ENCODE data around the gene IL36RN. TPM values are rescaled to one million over a fixed set of nuclear protein-coding genes. Genes with fewer than 3 reads are reported as not detected.

The IL36RN gene
- total RNA-seq, 1 donor from 2014 or later = not detected

GRCh38 chr2:113112871-113113270 is 53.9 kb downstream of the IL36RN start:
- intact Hi-C loops (cut with DNase I) = no loop called here
- Histone ChIP-seq H3K27ac (no peak overlapping the region), H3K4me3 (no peak overlapping the region), H3K36me3 (no peaks in the 10 kb centered on the region), H3K27me3 (no peaks in the 10 kb centered on the region), H3K4me1 (no peaks in the 10 kb centered on the region), H3K9me3 (no peaks in the 10 kb centered on the region)
- no peak for DNase-seq
- TF ChIP-seq CTCF (IDR thresholded peaks at IDR 0.05) = no peak
- ATAC-seq = no peak

GRCh38 chr2:113113807-113114206 is 54.8 kb downstream of the IL36RN start:
- Histone ChIP-seq H3K27me3 (no peaks in the 10 kb centered on the region), H3K27ac (no peak overlapping the region), H3K4me1 (no peaks in the 10 kb centered on the region), H3K36me3 (no peaks in the 10 kb centered on the region), H3K9me3 (no peaks in the 10 kb centered on the region), H3K4me3 (no peak overlapping the region)
- no peak for TF ChIP-seq CTCF (IDR thresholded peaks at IDR 0.05)
- ATAC-seq (no peak), DNase-seq (no peak)
- intact Hi-C loops (cut with DNase I) = no loop called here

Other genes starting within 250 kb of the IL36RN start
- 11.5 TPM for gene IL1B, start 222.4 kb upstream of the IL36RN start, total RNA-seq
- not detected for gene IL37, start 148.0 kb upstream of the IL36RN start, total RNA-seq
- gene IL36G, start 81.2 kb upstream of the IL36RN start, total RNA-seq = not detected
- not detected for gene IL36A, start 53.7 kb upstream of the IL36RN start, total RNA-seq
- not detected for gene IL36B, start 6.3 kb upstream of the IL36RN start, total RNA-seq
- gene IL1F10, start 8.8 kb downstream of the IL36RN start, total RNA-seq = not detected
- 41.7 TPM for gene IL1RN, start 68.4 kb downstream of the IL36RN start, total RNA-seq
- gene PSD4, start 114.8 kb downstream of the IL36RN start, total RNA-seq = 37.8 TPM
- 1.6 TPM for gene PAX8, start 219.7 kb downstream of the IL36RN start, total RNA-seq